Prostate gland (tissue), 1 donor: ENCODE measurements around the gene NAA15.

ENCODE experiments used
- POLR2A ChIP-seq: fragments of 450-650 bp; IDR thresholded peaks from one replicate; pipeline ENCODE4 v1.6.1; 2016; ENCODE audit warnings: antibody characterized with exemption, mild to moderate bottlenecking
- POLR2AphosphoS5 ChIP-seq: sonication (generic); formaldehyde crosslinking; IDR thresholded peaks from one replicate; pipeline ENCODE4 v1.6.1; 2017; ENCODE audit warnings: antibody characterized with exemption

- no peak for TF ChIP-seq POLR2AphosphoS5
- no peak for TF ChIP-seq POLR2A
Observed at GRCh38 chr4:139458543-139458942, 157.2 kb downstream of the NAA15 start.
